ENCODE measurements around the gene ZNF638. TPM values are rescaled to one million over a fixed set of nuclear protein-coding genes. Genes with fewer than 3 reads are reported as not detected.

Gene ZNF638
- total and polyA plus RNA-seq, 9 of the 15 experiments (the other 6 are each of a cell fraction or from before 2014, with no cell fraction given) = 53.3 to 165 (median 98.8) TPM

- Histone ChIP-seq H3K9ac (ENCODE audit: insufficient read depth in 1 of 2, low read depth in 2 of 2, low read length in 2 of 2) (no peak overlapping the region), H3K27ac (ENCODE audit: extremely low read depth, low read depth, low read length) (no peak overlapping the region), H3K79me2 (ENCODE audit: control insufficient read depth, insufficient read depth, low read length) (no peaks in the 10 kb centered on the region), H3K36me3 (ENCODE audit: control insufficient read depth, insufficient read depth, low read length) (no peaks in the 10 kb centered on the region), H3K27me3 (ENCODE audit: control insufficient read depth in 2 of 2, insufficient read depth in 2 of 2, low read length in 2 of 2) (peaks cover 0 to 13% of the 10 kb centered on the region in 2 experiments; a peak in 2 of 5 replicates), H2AFZ (ENCODE audit: low read depth, low read length) (no peak overlapping the region), H3K4me3 (no peak overlapping the region), H3K9me1 (ENCODE audit: control insufficient read depth, insufficient read depth, low read length) (no peaks in the 10 kb centered on the region), H3K9me3 (replicated peaks; ENCODE audit: control insufficient read depth, insufficient read depth, low read depth, low read length) (peaks cover 4% of the 10 kb centered on the region; the same call in 1 of the 2 replicates), H3K4me2 (ENCODE audit: insufficient read depth, low read length) (no peak overlapping the region), H3K4me1 (replicated peaks in 1 of 2; ENCODE audit: control insufficient read depth in 2 of 2, insufficient read depth in 2 of 2, low read length in 2 of 2) (peaks cover 9 to 11% of the 10 kb centered on the region in 2 experiments; a peak in 4 of 5 replicates), H4K20me1 (replicated peaks; ENCODE audit: control insufficient read depth, insufficient read depth, low read length) (no peaks in the 10 kb centered on the region; the same call in 1 of the 2 replicates)
- POLR2A ChIA-PET = interaction anchor here (0.6 to 0.7 kb wide), 2 partner anchors 11 to 75 kb away, joined by 3 to 6 read pairs; no protein-coding TSS in a partner anchor
- ATAC-seq (no peak), FAIRE-seq (no peak), DNase-seq (ENCODE audit: extremely low read depth in 1 of 4, low spot score in 3 of 4) (no peak)
- intact Hi-C loops (cut with micrococcal nuclease) = loop anchor here (2.0 kb wide), 1 partner anchor 50 kb away; no protein-coding TSS in a partner anchor
- 6% methylated on average over 3 of the region's 5 CpGs for WGBS (ENCODE audit: insufficient coverage, low coverage, missing lambda C conversion rate)
- TF ChIP-seq HIVEP1 (CRISPR knock-in tag; IDR thresholded peaks at IDR 0.05) (no peak), ESRRB (CRISPR knock-in tag; IDR thresholded peaks at IDR 0.05; ENCODE audit: borderline replicate concordance) (no peak), ZNF518B (CRISPR knock-in tag; IDR thresholded peaks at IDR 0.05) (no peak), ELK3 (CRISPR knock-in tag; IDR thresholded peaks at IDR 0.05) (no peak), DEAF1 (CRISPR knock-in tag; IDR thresholded peaks at IDR 0.05) (no peak), GTF3C2 (IDR thresholded peaks at IDR 0.05; ENCODE audit: borderline replicate concordance, extremely low read depth, insufficient read length) (no peak), XRCC5 (IDR thresholded peaks at IDR 0.05; ENCODE audit: low read depth, low read length) (no peak), TFAM (CRISPR knock-in tag; conservative IDR thresholded peaks at IDR 0.05) (no peak), BRD4 (IDR thresholded peaks at IDR 0.05) (no peak), L3MBTL2 (IDR thresholded peaks at IDR 0.05) (no peak)
- BruUV-seq (replicated peaks) = no TSS peak
- CTCF ChIA-PET (ENCODE audit: low intra/inter-chr PET ratio) = no interaction called here
- in situ Hi-C loops (cut with MboI) = no loop called here
These were observed 129.7 kb downstream of the ZNF638 start for GRCh38 chr2:71461304-71461671.

Data from K562 (cell line).